Stimulated activated CD4-positive, alpha-beta T cell treated with anti-CD3 and anti-CD28 coated beads, Interleukin-1b, Interleukin-23, amount 100 ng/mL, for 24 hours (primary cell): ENCODE measurements around the gene SLC9A5.
A peak's percentile ranks its signal among the peaks of the same experiment; 100 is the strongest.

Source experiments
- DNase-seq, 4 experiments: peaks; one replicate each; pipeline ENCODE4 v3.0.0-alpha.2; 2020; ENCODE audit warnings: low read depth in 4 of 4, low spot score in 1 of 4

SLC9A5 gene

GRCh38 chr16:67310561-67310960 is 61.8 kb downstream of the SLC9A5 start:
- no peak for DNase-seq

- peak; percentile 60 to 86 (median 72) for DNase-seq
Measured at GRCh38 chr16:67311607-67312488, 63.1 kb downstream of the SLC9A5 start.

- no peak for DNase-seq
Measured at GRCh38 chr16:67312719-67313118, 63.9 kb downstream of the SLC9A5 start.

GRCh38 chr16:67317853-67318252 is 69.1 kb downstream of the SLC9A5 start:
- no peak for DNase-seq
